ENCODE results near the gene NETO2.
"Not testable (repeated sequence)": the region's sequence is repeated elsewhere in the genome, so short reads cannot be mapped to it uniquely, and the experiment has no call there.

The NETO2 gene

DNA sequence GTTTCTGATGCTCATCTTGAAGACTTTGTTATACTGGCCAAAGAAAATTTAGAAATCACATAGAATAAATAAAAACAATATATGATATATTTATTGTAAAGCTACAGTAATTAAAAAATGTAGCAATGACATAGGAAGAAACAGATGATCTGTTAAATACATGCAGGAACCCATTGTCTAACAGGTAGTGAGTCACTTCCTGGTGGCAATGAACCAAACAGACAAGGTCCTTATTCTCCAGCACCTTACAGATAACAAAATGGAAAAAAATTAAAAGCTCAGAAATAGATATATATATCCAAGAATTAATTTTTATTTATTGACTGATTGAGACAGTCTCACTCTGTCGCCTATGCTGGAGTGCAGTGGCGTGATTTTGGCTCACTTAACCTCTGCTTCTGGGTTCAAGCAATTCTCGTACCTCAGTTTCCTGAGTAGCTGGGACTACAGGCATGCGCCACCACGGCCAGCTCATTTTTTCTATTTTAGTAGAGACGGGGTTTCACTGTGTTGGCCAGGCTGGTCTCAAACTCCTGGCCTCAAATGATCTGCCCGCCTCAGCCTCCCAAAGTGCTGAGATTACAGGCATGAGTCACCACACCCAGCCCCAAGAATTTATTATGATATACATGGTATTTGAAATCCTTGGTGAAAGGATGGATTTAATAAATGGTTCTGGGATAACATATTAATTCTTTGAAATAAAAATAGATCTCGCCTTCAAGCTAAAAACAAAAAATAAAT, 7.5 kb downstream of the NETO2 start:
- no peak for DNase-seq (ENCODE audit: low read depth in 3 of 3, low spot score in 1 of 3)

DNA sequence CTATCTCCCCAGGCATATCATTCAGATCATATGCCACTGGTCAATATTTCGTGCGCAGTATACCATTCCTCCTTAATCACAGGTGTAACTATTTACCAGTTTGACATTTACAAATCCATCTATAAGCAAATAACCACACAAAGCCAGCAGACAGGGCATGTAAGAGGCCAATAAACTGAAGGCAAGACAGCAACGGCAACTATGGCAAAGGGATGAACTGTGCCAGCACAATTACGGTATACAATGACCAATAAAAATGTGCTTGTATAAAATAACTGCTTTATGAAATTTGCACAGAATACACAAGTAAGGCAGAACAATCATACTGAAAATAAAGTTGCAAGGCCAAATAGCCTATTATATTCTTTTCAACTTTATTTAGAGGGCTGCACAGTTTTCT, 9.2 kb downstream of the NETO2 start:
- DNase-seq (ENCODE audit: low read depth in 3 of 3, low spot score in 1 of 3): no peak

DNA sequence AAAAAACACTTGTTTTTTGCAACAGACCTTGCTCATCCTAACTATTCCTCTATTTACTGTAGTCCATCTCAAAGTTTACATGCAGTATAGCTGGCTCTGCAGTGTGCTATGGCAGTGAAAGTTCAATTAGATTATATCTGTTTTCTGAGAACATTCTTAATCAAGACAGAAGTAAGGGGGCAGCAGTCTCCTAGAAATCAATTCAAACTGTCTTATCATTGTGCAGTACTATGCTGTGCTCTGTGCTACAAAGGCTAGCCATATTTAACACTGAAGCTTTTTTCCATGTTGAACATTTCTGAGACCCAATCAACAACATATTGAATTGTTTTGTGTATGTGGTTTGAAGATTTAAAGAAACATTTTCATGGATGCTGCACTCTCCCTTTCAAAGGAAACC, 11.4 kb downstream of the NETO2 start:
- DNase-seq (ENCODE audit: low read depth in 3 of 3, low spot score in 1 of 3): no peak

DNA sequence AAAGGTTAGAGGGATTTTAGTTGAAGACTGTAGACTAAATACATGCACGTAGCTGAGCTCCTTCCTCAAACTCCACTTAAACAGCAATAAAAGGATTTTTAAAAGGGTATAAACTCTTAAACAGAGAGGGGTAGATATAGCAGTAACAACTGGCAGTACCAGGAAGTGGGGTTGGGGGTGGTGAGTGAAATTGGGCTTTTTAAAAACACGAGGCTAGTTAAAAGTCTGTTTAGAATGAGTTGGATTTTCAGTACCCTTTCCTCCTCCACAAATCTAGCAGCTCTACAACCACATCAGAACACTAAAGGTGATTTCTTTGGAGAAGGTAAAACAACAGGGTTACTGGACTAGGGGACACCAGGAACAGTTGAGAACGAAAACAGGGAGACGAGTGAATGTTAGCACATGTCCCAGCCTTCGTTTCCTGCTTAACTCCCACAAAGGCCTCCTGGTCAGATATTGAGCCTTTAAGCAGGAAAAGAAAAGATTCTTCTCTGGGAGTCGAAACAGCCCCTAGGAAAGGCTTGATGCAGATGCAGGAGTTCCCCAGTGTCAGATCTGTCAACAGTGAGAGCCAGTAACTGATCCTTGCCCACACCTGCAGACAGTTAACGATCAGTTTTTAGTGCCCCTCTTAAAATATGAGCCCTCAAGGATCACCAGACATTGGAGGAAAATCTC, 13.8 kb downstream of the NETO2 start:
- no peak for DNase-seq (ENCODE audit: low read depth in 3 of 3, low spot score in 1 of 3)

DNA sequence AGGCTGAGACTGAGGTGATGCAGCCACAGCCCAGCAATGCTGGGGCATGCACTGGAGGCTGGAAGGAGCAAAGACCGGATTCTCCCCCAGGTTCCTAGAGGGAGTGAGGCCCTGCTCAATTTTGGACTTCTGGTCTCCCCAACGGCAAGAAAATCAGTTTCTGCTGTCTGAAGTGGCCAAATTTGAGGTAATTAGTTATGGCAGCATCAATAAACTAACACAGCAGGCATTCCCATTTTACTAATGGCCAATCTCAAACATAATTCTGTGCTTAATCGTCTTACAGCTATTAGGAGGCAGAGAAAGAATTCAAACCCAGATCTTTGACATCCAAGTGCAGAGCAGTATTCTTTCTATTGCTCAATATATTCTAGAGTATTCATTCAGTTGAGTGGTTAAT, 16.2 kb downstream of the NETO2 start:
- no peak for DNase-seq (ENCODE audit: low read depth in 3 of 3, low spot score in 1 of 3)

DNA sequence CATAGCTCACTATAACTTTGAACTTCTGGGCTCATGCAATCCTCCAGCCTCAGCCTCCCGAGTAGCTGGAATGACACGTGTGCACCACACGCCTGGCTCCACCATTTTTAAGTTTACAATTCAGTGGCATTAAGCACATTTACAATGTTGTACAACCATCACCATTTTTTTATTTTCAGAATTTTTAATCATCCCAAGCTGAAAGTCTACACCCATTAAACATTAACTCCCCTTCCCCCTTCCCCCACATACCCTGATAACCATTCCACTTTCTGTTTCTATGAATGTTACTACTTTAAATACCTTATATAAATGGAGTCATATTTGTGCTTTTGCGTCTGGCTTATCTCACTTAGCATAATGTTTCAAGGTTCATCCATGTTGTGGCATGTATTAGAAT, 18.0 kb downstream of the NETO2 start:
- DNase-seq (ENCODE audit: low read depth in 3 of 3, low spot score in 1 of 3): no peak

DNA sequence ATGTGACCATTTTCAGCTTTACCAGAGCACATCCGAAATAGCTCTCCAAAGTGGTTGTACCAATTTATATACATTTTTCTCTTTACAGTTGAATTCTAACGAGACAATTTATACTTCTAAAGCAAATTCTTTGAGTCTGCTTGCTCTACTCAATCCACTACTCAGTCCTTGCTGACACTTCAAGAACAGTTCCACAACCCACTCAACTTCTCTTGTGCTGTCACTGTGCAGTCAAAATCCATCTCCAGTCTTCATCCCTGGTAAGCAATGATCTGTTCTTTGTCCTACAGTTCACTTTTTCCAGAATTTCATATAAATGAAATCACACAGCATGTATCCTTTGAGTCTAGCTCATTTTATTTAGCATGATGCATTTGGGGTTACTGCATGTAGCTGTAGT, 30.6 kb downstream of the NETO2 start:
- DNase-seq (ENCODE audit: low read depth in 3 of 3, low spot score in 1 of 3): no peak

DNA sequence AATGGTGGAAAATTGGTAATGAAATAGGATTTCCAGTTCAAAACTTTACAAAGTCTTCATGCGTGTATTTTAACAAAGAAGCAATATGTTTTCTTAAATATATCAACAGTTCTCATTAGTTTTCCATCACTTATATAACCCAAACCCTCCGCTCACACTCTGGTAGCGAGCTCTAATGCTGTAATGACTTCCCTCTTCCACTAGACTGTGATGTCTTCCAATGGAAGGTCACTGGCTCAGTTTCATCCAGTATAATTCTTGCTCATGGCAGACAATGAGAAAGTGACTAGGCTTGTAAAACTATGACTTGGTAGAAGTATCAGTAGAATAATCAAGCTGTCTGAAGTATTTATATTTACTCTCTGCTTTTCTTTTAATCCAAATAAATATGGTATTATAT, 32.8 kb downstream of the NETO2 start:
- DNase-seq (ENCODE audit: low read depth in 3 of 3, low spot score in 1 of 3): no peak

DNA sequence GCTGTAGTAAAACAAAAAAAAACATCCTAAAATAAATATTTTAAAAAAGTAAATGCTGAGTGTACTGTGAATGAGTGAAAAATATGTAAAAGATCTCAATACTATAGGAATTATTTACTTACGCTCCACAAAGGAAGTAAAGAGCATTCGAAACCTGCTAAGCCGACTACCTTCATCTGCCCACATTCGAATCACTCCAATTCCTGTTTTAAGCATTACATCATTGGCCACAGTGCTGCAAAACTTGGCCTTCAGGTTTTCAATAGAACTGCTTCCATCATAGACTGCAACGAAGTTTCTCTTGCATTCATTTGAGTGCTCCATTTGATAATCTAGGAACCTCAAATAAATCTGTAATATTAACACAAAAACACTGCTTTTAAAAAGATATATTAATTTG, 34.4 kb downstream of the NETO2 start:
- DNase-seq (ENCODE audit: low read depth in 3 of 3, low spot score in 1 of 3): no peak

DNA sequence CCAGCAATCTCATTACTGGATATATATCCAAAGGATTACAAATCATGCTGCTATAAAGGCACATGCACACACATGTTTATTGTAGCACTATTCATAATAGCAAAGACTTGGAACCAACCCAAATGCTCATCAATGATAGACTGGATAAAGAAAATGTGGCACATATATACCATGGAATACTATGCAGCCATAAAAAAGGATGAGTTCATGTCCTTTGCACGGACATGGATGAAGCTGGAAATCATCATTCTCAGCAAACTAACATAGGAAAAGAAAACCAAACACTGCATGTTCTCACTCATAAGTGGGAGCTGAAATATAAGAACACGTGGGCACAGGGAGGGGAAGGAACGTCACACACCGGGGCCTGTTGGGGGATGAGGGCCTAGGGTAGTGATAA, 40.8 kb downstream of the NETO2 start:
- DNase-seq (ENCODE audit: low read depth in 3 of 3, low spot score in 1 of 3): not testable (repeated sequence)

DNA sequence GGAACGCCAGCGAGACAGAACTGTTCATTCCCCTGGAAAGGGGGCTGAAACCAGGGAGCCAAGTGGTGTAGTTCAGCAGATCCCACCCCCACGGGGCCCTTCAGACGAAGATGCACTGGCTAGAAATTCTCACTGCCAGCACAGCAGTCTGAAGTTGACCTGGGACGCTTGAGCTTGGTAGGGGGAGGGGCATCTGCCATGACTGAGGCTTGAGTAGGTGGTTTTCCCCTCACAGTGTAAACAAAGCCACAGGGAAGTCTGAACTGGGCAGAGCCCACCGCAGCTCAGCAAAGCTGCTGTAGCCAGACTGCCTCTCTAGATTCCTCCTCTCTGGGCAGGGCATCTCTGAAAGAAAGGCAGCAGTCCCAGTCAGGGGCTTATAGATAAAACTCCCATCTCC, 46.6 kb downstream of the NETO2 start:
- DNase-seq (ENCODE audit: low read depth in 3 of 3, low spot score in 1 of 3): not testable (repeated sequence)

DNA sequence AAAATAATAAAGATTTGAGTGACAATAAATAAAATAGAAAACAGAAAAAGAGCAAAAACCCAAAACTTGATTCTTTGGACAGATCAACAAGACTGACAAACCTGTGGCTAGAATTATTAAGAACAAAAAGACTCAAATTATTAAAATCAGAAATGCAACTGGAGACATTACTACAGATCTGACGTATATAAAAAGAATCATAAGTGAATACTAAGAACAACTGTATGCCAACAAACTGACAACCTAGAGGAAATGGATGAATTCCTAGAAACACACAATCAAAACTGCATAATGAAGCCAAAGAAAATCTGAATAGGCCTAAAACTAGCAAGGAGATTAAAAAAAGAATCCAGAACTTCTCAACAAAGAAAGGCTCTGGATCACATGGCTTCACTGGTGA, 47.4 kb downstream of the NETO2 start:
- no peak for DNase-seq (ENCODE audit: low read depth in 3 of 3, low spot score in 1 of 3)

DNA sequence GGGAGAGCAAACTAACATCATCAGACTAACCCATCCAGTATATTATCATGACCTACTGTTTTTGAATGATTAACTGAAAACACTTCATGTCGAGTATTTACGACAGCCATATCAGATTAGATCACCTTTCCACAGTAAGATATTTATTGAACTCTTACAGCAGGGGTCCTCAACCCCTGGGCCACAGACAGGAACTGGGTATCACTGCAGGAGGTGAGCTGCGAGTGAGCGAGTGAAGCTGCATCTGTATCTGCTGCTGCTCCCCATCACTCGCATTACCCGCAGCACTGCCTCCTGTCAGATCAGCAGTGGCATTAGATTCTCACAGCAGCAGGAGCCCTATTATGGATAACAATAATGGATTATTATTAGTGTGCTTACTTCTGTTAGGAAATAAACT, 59.5 kb downstream of the NETO2 start:
- DNase-seq (ENCODE audit: low read depth in 3 of 3, low spot score in 1 of 3): no peak

DNA sequence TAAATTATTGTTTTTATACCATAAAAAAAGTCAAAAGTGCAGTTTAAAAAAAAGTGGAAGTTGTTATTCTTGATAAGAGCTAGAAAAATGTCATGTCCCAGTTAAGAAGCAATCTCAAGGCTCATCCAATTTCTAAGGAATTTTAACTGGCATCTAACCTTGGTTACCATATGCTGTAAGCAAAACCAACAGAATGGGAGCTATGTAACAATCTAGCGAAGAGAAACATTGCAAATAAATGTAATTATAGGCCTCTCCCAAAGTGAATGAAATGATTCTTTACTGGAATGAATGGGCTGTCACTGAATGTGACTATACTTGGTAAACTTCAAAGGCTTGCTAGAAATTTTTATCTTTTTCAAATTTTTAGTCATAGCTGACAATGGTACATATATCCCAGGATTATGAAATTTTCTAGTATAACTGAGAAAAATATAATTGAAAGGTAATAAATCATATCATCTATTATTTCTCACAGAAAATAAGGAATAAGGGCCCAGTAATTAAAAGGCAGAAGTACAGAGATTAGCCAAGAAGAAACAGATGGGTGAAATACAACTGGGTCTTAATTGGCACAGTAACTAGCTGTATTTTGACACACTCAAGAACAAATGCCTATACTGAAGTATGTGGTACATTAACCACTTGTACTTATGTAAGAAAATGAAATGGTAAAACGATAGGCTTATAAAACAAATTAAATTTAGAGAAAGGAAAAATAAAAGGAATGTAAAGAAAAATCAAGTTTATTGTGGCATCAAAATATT, 61.5 kb downstream of the NETO2 start:
- no peak for DNase-seq (ENCODE audit: low read depth in 3 of 3, low spot score in 1 of 3)

DNA sequence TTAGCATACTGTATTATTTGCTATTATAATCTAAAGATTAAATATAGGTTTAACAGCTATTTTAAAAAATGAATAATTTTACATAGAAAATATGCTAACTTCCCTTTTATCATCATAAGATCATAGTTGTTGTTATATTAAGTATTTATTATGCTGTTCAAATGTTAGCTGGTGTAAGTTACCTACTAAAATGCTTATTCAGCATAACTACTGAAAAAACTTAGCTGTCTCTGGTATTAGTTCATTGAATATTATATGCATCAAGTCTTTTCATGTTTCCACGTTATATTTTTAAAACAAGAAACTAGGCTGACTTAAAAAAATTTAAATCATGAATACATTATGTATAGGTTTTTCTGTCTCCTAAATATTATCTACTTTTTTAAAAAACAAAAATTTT, 62.6 kb downstream of the NETO2 start:
- no peak for DNase-seq (ENCODE audit: low read depth in 3 of 3, low spot score in 1 of 3)

DNA sequence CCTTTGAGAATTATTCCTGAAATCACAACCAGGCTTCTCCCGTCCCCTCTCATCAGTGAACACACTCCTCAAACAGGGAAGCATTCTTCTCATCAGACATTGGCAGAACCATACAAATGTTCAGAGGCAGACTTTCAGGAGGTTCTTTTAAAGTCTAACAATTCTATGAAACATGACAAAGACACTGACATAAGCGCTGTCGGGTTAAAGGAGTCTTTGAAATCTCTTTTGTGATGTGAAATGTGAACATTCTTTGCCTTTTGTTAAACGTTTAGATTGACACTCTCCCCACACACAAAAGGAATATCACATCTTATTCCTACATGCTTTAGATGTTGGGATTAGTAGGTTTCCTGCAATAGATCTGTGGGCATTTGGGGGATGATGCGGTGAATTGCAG, 63.9 kb downstream of the NETO2 start:
- DNase-seq (ENCODE audit: low read depth in 3 of 3, low spot score in 1 of 3): no peak

DNA sequence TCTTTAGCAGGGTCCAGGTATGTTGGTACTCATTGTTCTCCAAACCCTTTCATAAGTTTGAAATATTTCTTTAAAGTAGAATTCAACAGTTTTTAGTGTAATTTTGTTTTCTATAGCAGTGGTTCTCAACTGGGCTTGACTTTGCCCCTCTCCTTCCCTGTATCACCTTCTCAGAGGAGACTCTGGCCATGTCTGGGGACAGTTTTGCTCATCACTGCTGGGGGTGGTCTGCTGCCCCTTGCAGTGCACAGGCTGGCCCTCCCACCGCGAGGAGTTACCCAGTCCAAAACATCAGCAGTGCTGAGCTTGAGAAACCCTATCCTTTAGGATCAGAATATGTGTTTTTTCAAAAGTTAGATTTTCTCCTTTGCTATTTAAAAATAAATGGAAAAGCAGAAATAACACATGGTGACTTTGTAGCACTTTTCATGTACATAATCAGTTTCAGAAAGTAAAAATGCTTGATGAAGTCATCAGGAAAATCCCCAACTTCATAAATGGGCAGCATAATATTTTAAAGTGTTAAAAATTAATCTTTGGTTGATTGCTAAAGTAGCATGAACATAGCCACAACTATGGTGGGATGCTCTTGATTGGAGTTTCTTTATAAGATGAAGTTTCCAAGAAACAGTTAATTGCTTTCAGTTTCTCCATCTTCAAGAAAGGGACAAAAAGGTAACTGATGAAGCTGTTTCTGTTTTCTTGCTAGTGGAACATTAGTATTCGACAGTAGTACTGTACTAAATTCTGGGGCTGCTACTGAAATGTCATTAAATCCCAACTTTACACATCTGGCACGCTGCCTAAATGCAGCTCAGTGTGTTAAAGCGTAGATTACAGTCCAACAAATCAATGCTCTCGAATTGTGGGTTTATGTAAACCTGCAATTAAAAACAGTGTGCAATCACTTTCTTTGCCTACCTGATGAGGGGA, 70.3 kb downstream of the NETO2 start:
- no peak for DNase-seq (ENCODE audit: low read depth in 3 of 3, low spot score in 1 of 3)

DNA sequence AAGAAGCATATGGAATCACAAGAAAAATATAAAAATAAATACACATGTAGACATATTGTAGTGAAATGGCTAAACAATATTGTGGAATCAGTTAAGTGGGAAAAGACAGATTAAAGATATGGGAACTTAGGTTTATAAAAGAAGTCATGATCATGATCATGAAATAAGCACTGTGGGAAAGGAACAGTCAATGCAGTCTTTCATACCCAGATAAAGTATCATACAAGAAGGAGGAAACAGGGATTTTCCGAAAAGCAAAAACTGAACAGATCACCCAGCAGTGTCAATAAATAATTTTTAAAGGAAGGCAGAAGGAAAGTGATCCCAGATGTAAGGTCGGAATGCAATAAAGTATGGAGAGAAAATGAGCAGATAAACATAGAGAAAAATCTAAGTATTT, 71.6 kb downstream of the NETO2 start:
- no peak for DNase-seq (ENCODE audit: low read depth in 3 of 3, low spot score in 1 of 3)

DNA sequence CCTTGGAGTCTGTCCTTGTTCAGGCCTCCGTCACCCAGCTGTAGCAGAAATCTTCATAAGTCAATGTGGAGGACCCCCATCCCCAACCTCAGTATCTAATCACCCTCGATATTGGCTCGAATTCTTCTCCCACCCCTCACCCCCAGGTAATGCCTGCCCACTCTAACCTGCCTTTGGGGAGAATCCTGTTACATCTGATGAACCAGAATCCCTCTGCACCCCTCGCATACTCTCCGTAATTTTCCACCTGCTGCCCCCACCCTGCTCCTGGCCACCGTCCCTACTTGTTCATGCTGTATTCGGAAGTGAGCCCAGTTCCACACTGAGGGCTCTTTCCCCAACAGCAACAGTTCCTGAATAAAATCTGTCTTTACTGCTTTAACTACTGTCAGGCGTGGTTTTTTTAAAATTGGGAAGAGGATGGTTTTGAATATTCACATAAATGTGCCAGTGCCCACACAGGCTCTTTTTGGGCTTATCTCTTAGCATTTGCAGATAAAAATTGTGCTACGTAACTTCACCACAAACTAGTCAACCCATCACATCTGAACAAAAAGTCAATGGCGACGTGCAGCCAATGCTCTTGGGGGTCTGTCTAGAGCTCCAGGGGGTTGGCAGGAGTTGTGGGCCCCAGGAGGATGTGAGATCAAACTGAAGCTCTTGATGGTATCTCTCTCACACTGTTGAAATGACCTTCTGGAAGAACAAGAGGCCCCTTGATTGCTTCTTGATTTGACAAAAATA, 73.7 kb downstream of the NETO2 start:
- no peak for DNase-seq (ENCODE audit: low read depth in 3 of 3, low spot score in 1 of 3)

DNA sequence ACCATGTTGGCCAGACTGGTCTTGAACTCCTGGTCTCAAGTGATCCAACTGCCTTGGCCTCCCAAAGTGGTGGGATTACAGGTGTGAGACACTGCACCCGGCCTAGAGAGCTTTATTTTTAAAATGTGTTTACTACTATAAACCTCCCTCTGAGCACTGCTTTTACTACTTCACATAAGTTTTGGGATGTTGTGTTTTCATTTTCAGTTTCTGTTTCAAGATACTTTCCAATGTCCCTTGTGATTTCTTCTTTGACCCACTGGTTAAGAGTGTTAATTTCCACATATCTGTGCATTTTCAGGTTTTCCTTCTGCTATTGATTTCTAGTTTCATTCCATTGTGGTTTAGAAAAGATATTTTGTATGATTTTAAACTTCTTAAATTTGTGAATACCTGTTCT, 74.4 kb downstream of the NETO2 start:
- DNase-seq (ENCODE audit: low read depth in 3 of 3, low spot score in 1 of 3): no peak

DNA sequence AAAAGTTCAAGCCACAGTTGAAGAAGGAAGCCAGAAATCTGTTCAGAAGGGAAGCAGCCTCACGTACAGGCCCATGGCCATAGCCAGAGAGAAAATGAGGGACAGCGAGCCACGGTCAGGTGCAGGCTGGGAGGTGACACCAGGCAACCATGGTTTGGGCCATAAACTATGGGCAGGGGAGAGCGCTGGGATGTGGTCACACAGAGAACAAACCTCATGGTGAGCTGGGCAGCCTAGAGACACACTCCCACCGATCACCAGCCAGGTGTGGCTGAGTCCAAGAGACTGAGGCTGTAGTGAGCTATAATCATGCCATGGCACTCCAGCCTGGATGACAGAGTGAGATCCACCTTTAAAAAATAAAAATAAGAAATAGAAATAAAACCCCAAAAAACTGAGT, 76.5 kb downstream of the NETO2 start:
- no peak for DNase-seq (ENCODE audit: low read depth in 3 of 3, low spot score in 1 of 3)
